Cardiac muscle cell (in vitro differentiated cells and primary cell): ENCODE data around the gene TARS2. TPM values are rescaled to one million over a fixed set of nuclear protein-coding genes. Genes with fewer than 3 reads are reported as not detected.

Experiments
- DNase-seq, 2 donors: peaks; one replicate each; pipeline versions ENCODE4 v3.0.0 to v3.0.0-alpha.2; 2010 to 2017; ENCODE audit warnings: low read depth in 1 of 2, low spot score in 1 of 2
- H3K27ac ChIP-seq: fragments of 200-600 bp; sonication (generic); 2 replicates; pipeline ENCODE4 v1.5.1; 2016
- H3K27me3 ChIP-seq: fragments of 200-600 bp; sonication (generic); 2 replicates; pipeline ENCODE4 v1.6.0; 2016; ENCODE audit warnings: control low read depth
- H3K36me3 ChIP-seq: fragments of 200-600 bp; sonication (generic); 2 replicates; pipeline ENCODE4 v1.5.1; 2016; ENCODE audit warnings: control low read depth
- H3K4me1 ChIP-seq: fragments of 200-600 bp; sonication (generic); 2 replicates; pipeline ENCODE4 v1.8.1; 2017; ENCODE audit warnings: low read depth, mild to moderate bottlenecking, mixed run types
- H3K4me3 ChIP-seq: fragments of 200-600 bp; sonication (generic); 2 replicates; pipeline ENCODE4 v1.5.1; 2016; ENCODE audit warnings: mild to moderate bottlenecking
- H3K9me3 ChIP-seq: fragments of 200-600 bp; sonication (generic); 2 replicates; pipeline ENCODE4 v1.5.1; 2017; ENCODE audit warnings: low read depth, mild to moderate bottlenecking, control low read depth
- CTCF ChIP-seq: IDR thresholded peaks from 2 replicates; pipeline ENCODE4 v1.5.1; 2012; ENCODE audit warnings: low read depth, mild to moderate bottlenecking, low read length
- polyA plus RNA-seq: library from polyadenylated mRNA; unstranded; fragments of >200 nt; fragmentation: Nextera tagmentation; extraction: Ambion mirVana; gene quantifications from 2 replicates; pipeline ENCODE4 v1.2.1, GENCODE V29; 2016
- total RNA-seq: library from RNA; depleted of rRNA; stranded (reverse); fragments of >200 nt; gene quantifications from 2 replicates; pipeline ENCODE4 v1.2.3, GENCODE V29; 2016

The TARS2 gene
- total and polyA plus RNA-seq, 2 experiments from 2014 or later = 35.7 to 46.8 TPM

DNA sequence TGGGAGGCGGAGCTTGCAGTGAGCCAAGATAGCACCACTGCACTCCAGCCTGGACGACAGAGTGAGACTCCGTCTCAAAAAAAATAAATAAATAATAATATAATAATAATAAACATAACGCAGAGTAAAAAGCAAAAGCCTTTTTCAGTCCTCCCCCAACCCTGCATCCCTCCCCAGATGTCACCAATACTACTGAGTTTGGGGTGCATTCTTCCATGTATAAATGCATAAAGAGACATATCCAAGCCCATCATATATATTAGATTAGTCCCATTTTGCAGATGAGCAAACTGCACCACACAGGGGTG, 61.1 kb downstream of the TARS2 start:
- Histone ChIP-seq H3K36me3 (no peaks in the 10 kb centered on the region), H3K27ac (peak overlapping the region; percentile 61), H3K27me3 (no peaks in the 10 kb centered on the region), H3K9me3 (no peaks in the 10 kb centered on the region), H3K4me1 (peaks cover 20% of the 10 kb centered on the region), H3K4me3 (peak overlapping the region; percentile 43)
- DNase-seq = no peak
- no peak for TF ChIP-seq CTCF

DNA sequence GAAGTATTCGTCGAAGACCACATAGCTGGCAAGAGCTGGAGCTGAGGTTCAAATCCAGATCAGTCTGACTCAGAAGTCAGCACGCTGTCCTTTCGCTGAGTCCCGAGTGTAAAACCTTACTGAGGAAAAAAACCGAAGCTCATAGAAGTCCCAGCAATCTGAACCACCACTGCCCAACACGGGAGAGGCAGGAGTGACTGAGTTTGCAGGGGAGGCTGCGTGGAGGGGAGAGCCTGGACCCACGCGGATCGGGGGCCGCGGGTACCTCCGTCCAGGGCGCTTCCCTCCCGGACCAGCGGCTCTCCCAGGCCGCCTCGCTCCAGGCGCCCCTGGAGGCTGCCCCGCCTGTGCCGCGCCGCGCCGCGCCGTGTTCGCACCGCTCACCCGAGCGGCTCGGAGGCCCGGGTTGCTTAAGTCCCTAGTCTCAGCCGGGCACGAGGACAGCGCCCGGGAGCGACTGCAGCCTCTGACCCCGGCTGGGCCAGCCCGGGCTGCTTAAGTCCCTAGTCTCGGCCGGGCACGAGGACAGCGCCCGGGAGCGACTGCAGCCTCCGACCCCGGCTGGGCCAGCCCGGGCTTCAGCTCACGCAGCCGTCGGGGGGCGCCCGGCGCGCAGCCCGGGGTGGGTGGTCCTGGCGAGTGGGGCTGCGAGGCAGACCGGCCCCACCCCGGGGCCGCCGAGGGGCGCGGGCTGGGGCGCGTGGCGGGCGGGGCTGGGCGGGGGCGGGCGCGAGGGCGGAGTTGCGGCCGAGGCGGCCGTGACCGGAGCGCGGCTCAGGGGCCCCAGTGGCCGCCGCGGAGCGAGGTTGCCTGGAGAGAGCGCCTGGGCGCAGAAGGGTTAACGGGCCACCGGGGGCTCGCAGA, 61.6 kb downstream of the TARS2 start, which contains the start of gene ADAMTSL4:
TSS of gene ADAMTSL4 (plus strand) at position 777 of the 864 bp plus-strand sequence. CDS start 2,881 bp downstream, outside the sequence.
- Histone ChIP-seq H3K9me3 (no peaks in the 10 kb centered on the region), H3K27me3 (no peaks in the 10 kb centered on the region), H3K36me3 (no peaks in the 10 kb centered on the region), H3K27ac (peak within 1 kb of the TSS; percentile 73), H3K4me1 (peaks cover 20% of the 10 kb centered on the region), H3K4me3 (peak within 1 kb of the TSS; percentile 43)
- TF ChIP-seq CTCF = peak; percentile 34
- peak; percentile 84 to 87 for DNase-seq

- Histone ChIP-seq H3K4me3 (peak overlapping the region; percentile 43), H3K9me3 (no peaks in the 10 kb centered on the region), H3K36me3 (no peaks in the 10 kb centered on the region), H3K27me3 (no peaks in the 10 kb centered on the region), H3K4me1 (peaks cover 20% of the 10 kb centered on the region), H3K27ac (peak overlapping the region; percentile 73)
- DNase-seq = peak in 1 of 2 donors; percentile 50
- TF ChIP-seq CTCF = no peak
Measured at GRCh38 chr1:150549496-150550221, 62.4 kb downstream of the TARS2 start.

DNA sequence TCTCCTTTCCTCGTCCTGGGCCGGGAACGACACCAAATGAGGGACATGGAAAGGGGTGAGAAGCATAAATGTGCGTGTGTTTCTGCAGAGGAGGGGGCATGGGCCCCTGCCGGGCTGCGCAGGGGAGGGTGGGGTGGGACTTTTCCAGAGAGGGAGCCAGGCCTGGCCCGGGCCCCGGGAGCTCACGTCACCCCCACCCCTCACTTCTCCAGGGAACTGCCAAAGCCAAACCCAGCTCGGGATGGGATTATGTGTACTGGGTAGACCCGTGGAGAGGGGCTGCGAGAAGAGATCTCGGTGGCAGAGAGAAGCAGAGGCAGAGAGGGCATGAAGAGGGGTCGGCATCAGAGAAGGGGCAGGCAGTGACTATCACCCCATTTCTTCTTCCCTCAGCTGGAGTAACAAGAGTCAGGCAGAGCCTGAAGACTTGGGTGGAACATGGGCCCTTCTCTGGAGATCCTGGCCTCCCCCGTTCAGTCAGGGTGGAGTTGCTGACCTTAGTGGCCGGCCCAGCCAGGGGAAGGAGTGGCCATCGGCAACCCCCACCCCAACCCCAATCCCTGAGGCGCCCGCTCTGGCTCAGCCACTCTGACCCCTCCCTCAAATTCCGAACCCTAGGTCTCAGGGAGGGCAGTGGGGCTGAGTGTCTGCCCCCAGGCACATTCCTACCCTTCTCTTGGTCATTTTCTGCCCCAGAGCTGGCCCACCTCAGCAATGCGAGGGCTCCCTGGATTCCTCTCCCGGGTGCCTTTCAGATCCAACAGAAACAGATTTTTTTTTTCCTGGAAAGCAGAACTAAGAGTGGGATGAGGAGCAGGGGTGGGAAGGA, 63.2 kb downstream of the TARS2 start:
- no peak for DNase-seq

More for the DNA sequence above, 63.2 kb downstream of the TARS2 start:
- Histone ChIP-seq H3K4me3 (no peak overlapping the region), H3K36me3 (no peaks in the 10 kb centered on the region), H3K9me3 (no peaks in the 10 kb centered on the region), H3K4me1 (peaks cover 14% of the 10 kb centered on the region), H3K27me3 (no peaks in the 10 kb centered on the region), H3K27ac (peak overlapping the region; percentile 73)
- no peak for TF ChIP-seq CTCF
